ENCODE measurements around the gene IYD. TPM values are rescaled to one million over a fixed set of nuclear protein-coding genes. Genes with fewer than 3 reads are reported as not detected.
"Not testable (repeated sequence)": the region's sequence is repeated elsewhere in the genome, so short reads cannot be mapped to it uniquely, and the experiment has no call there.

The IYD gene
- polyA plus RNA-seq, 1 experiment = not detected

- no peaks in the 10 kb centered on the region for H3K9me3 ChIP-seq (ENCODE audit: control insufficient read depth, insufficient read depth, low read length)
- no peak overlapping the region for H3K4me3 ChIP-seq (ENCODE audit: low read depth, low read length)
- ChIA-PET CTCF (no interaction called here), POLR2A (no interaction called here)
- DNase-seq (ENCODE audit: low read depth, low spot score) = no peak
- no peak overlapping the region for H3K27ac ChIP-seq (ENCODE audit: low read depth, low read length)
- TF ChIP-seq CTCF (IDR thresholded peaks at IDR 0.05; ENCODE audit: low read depth, low read length) = no peak
- no peaks in the 10 kb centered on the region for H3K27me3 ChIP-seq (ENCODE audit: control insufficient read depth, insufficient read depth, low read length)
Measured at GRCh38 chr6:150370112-150370511, 1.3 kb downstream of the IYD start.

- no peak for DNase-seq (ENCODE audit: low read depth, low spot score)
- TF ChIP-seq CTCF (IDR thresholded peaks at IDR 0.05; ENCODE audit: low read depth, low read length) = no peak
- POLR2A ChIA-PET = no interaction called here
- Histone ChIP-seq H3K4me3 (ENCODE audit: low read depth, low read length) (no peak overlapping the region), H3K27ac (ENCODE audit: low read depth, low read length) (no peak overlapping the region), H3K27me3 (ENCODE audit: control insufficient read depth, insufficient read depth, low read length) (no peaks in the 10 kb centered on the region), H3K9me3 (ENCODE audit: control insufficient read depth, insufficient read depth, low read length) (no peaks in the 10 kb centered on the region)
- CTCF ChIA-PET = no interaction called here
Measured at GRCh38 chr6:150371356-150371755, 2.5 kb downstream of the IYD start.

- no peak overlapping the region for H3K27ac ChIP-seq (ENCODE audit: low read depth, low read length)
- H3K27me3 ChIP-seq (ENCODE audit: control insufficient read depth, insufficient read depth, low read length) = no peaks in the 10 kb centered on the region
- POLR2A ChIA-PET = no interaction called here
Measured at GRCh38 chr6:150372051-150372450, 3.2 kb downstream of the IYD start.

DNA sequence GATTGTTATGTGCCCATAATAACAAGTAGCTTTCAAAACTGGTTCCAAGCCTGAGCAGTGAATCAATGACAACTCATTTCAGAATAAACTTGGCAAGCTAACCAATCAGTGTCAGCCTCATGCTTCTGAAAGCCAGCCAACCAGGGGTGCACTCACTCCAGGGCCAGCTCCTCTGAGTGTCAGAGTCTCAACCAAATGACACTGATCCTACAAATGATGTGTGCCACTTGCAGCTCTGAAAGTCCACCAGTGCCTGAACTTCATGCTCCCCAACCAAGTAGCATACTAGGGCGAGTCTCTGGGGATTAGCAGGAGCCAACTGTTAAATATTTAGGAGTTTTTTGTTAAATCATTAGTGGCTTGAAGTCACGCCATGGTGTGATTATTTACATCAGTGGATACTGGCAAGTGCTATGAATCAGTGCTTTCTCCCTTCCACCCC is 4.5 kb downstream of the IYD start:
- POLR2A ChIA-PET = no interaction called here

More at GRCh38 chr6:150372051-150372450, 3.2 kb downstream of the IYD start:
- H3K4me3 ChIP-seq (ENCODE audit: low read depth, low read length) = no peak overlapping the region
- H3K9me3 ChIP-seq (ENCODE audit: control insufficient read depth, insufficient read depth, low read length) = no peaks in the 10 kb centered on the region
- no peak for DNase-seq (ENCODE audit: low read depth, low spot score)
- CTCF ChIA-PET = no interaction called here
- no peak for TF ChIP-seq CTCF (IDR thresholded peaks at IDR 0.05; ENCODE audit: low read depth, low read length)

GRCh38 chr6:150374346-150374745 is 5.5 kb downstream of the IYD start:
- DNase-seq (ENCODE audit: low read depth, low spot score); POLR2A ChIA-PET; CTCF ChIA-PET; H3K27me3 ChIP-seq (ENCODE audit: control insufficient read depth, insufficient read depth, low read length); H3K4me3 ChIP-seq (ENCODE audit: low read depth, low read length); H3K27ac ChIP-seq (ENCODE audit: low read depth, low read length); H3K9me3 ChIP-seq (ENCODE audit: control insufficient read depth, insufficient read depth, low read length): not testable (repeated sequence)

More for the DNA sequence above, 4.5 kb downstream of the IYD start:
- H3K9me3 ChIP-seq (ENCODE audit: control insufficient read depth, insufficient read depth, low read length) = no peaks in the 10 kb centered on the region
- H3K4me3 ChIP-seq (ENCODE audit: low read depth, low read length) = no peak overlapping the region
- TF ChIP-seq CTCF (IDR thresholded peaks at IDR 0.05; ENCODE audit: low read depth, low read length) = no peak
- CTCF ChIA-PET = no interaction called here
- H3K27ac ChIP-seq (ENCODE audit: low read depth, low read length) = no peak overlapping the region
- DNase-seq (ENCODE audit: low read depth, low spot score) = no peak
- no peaks in the 10 kb centered on the region for H3K27me3 ChIP-seq (ENCODE audit: control insufficient read depth, insufficient read depth, low read length)

- Histone ChIP-seq H3K27ac (ENCODE audit: low read depth, low read length) (no peak overlapping the region), H3K4me3 (ENCODE audit: low read depth, low read length) (no peak overlapping the region), H3K27me3 (ENCODE audit: control insufficient read depth, insufficient read depth, low read length) (peaks cover 3% of the 10 kb centered on the region), H3K9me3 (ENCODE audit: control insufficient read depth, insufficient read depth, low read length) (no peaks in the 10 kb centered on the region)
- TF ChIP-seq CTCF (IDR thresholded peaks at IDR 0.05; ENCODE audit: low read depth, low read length) = no peak
- CTCF ChIA-PET = no interaction called here
- no peak for DNase-seq (ENCODE audit: low read depth, low spot score)
- POLR2A ChIA-PET = no interaction called here
Measured at GRCh38 chr6:150377211-150377781, 8.5 kb downstream of the IYD start.

All from AG04450 (cell line).